ENCODE measurements around the gene C19orf12.

DNA sequence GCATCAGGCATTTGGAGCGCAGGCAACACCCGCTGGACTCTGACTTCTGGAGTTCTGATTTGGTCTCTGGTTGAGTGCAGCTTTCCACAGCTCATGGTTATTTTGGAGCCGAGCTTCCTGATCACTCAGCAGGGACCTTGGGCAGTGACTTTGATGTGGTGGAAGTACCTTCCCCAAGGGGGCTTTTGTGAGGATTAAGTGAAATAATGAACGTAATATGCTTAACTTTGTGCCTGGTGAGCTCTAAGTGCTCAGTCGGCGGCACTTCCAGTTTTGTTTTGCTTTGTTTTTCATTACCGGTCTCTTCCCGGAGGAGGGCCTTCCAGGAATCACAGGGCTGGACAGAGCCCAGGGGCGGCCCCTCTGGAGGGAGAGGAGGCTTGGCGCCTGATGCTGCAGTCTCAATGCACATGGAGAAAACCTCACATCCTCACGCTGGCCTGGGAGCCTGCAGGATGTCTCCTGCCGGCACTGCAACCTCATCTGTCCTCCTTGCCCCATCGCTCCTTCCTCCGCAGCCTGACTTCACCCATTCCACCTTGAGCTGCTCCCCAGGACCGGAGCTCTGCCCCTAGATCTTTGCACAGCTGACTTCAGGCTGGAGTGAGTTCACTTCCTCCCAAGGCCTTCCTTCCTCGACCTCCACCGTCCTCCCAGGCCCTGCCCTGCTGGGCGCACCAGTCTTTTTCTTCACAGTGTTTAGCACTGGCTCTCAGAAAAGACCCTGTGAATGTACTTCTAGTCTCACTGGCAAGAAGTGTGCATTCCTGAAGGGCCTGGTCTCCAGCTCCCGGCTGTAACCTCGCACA lies 48.3 kb downstream of the C19orf12 start:
- TF ChIP-seq NFYB (CRISPR knock-in tag; conservative IDR thresholded peaks at IDR 0.05; ENCODE audit: low read depth), result no peak
- TF ChIP-seq KAT7 (CRISPR knock-in tag; IDR thresholded peaks at IDR 0.05; ENCODE audit: borderline replicate concordance), result no peak
- no peak for TF ChIP-seq CTCF (IDR thresholded peaks at IDR 0.05)
- TF ChIP-seq ZNF232 (CRISPR knock-in tag; IDR thresholded peaks at IDR 0.05), result no peak
- TF ChIP-seq, protein P1, sequence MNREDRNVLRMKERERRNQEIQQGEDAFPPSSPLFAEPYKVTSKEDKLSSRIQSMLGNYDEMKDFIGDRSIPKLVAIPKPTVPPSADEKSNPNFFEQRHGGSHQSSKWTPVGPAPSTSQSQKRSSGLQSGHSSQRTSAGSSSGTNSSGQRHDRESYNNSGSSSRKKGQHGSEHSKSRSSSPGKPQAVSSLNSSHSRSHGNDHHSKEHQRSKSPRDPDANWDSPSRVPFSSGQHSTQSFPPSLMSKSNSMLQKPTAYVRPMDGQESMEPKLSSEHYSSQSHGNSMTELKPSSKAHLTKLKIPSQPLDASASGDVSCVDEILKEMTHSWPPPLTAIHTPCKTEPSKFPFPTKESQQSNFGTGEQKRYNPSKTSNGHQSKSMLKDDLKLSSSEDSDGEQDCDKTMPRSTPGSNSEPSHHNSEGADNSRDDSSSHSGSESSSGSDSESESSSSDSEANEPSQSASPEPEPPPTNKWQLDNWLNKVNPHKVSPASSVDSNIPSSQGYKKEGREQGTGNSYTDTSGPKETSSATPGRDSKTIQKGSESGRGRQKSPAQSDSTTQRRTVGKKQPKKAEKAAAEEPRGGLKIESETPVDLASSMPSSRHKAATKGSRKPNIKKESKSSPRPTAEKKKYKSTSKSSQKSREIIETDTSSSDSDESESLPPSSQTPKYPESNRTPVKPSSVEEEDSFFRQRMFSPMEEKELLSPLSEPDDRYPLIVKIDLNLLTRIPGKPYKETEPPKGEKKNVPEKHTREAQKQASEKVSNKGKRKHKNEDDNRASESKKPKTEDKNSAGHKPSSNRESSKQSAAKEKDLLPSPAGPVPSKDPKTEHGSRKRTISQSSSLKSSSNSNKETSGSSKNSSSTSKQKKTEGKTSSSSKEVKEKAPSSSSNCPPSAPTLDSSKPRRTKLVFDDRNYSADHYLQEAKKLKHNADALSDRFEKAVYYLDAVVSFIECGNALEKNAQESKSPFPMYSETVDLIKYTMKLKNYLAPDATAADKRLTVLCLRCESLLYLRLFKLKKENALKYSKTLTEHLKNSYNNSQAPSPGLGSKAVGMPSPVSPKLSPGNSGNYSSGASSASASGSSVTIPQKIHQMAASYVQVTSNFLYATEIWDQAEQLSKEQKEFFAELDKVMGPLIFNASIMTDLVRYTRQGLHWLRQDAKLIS (CRISPR knock-in tag; IDR thresholded peaks at IDR 0.05; ENCODE audit: borderline replicate concordance), result no peak
